IMR-90 (cell line): ENCODE measurements around the gene MBOAT2. TPM values are rescaled to one million over a fixed set of nuclear protein-coding genes. Genes with fewer than 3 reads are reported as not detected.

Source experiments
- ATAC-seq: fragments of 200-7000 bp; cut with Tn5 transposase; 2 replicates; pipeline ENCODE4 v1.9.1; 2020; ENCODE audit warnings: low read depth, mild to moderate bottlenecking, moderate library complexity
- BruUV-seq: library from RNA; stranded (reverse); fragments of 400-500 nt; replicated peaks from 2 replicates; lab custom pipeline; 2021; lab: Mats Ljungman, UMichigan
- CTCF ChIA-PET: fragments of 300-600 bp; formaldehyde crosslinking; extraction: SDS; loops from one replicate; lab custom pipeline; 2021; ENCODE audit warnings: antibody characterized with exemption; lab: Yijun Ruan, JAX
- POLR2A ChIA-PET: fragments of 300-600 bp; sonication (Branson Sonifier 250); formaldehyde crosslinking; loops from one replicate; lab custom pipeline; 2022; ENCODE audit warnings: antibody characterized with exemption; ENCODE audit not compliant: unreplicated experiment; lab: Charles Lee
- DNase-seq: peaks from one replicate; pipeline ENCODE4 v3.0.0; 2013
- H2AFZ ChIP-seq: replicated peaks from 2 replicates; pipeline ENCODE3; 2013; ENCODE audit warnings: low read length, mild to moderate bottlenecking; ENCODE audit not compliant: poor library complexity
- H2AK5ac ChIP-seq: 2 replicates; pipeline ENCODE4 v1.6.1; 2013; ENCODE audit warnings: low read depth, low read length, inconsistent platforms
- H2AK9ac ChIP-seq: replicated peaks from 2 replicates; pipeline ENCODE3; 2013; ENCODE audit warnings: mild to moderate bottlenecking, low read depth, low read length, moderate library complexity; ENCODE audit not compliant: poor library complexity
- H2BK120ac ChIP-seq: 2 replicates; pipeline ENCODE4 v1.6.1; 2013; ENCODE audit warnings: low read depth, low read length, inconsistent platforms
- H2BK15ac ChIP-seq: 3 replicates; pipeline ENCODE4 v1.6.1; 2013; ENCODE audit warnings: low read depth, low read length, inconsistent platforms
- H2BK20ac ChIP-seq: 2 replicates; pipeline ENCODE4 v1.6.1; 2013; ENCODE audit warnings: low read depth, mild to moderate bottlenecking, inconsistent platforms, low read length, moderate library complexity
- H2BK5ac ChIP-seq: 2 replicates; pipeline ENCODE4 v1.6.1; 2013; ENCODE audit warnings: mild to moderate bottlenecking, low read depth, low read length, inconsistent platforms; ENCODE audit not compliant: poor library complexity, severe bottlenecking
- H3K14ac ChIP-seq: replicated peaks from 2 replicates; pipeline ENCODE4 v1.6.1; 2013; ENCODE audit warnings: low read depth, low read length, inconsistent platforms
- H3K18ac ChIP-seq: 2 replicates; pipeline ENCODE4 v1.6.1; 2013; ENCODE audit warnings: low read depth, low read length, control low read depth
- H3K23ac ChIP-seq: 2 replicates; pipeline ENCODE4 v1.6.1; 2013; ENCODE audit warnings: low read depth, low read length, inconsistent platforms
- H3K27ac ChIP-seq: 2 replicates; pipeline ENCODE4 v1.5.1; 2013; ENCODE audit warnings: mild to moderate bottlenecking, control low read depth, low read length; ENCODE audit not compliant: insufficient read depth
- H3K27me3 ChIP-seq: 2 replicates; pipeline ENCODE4 v1.6.1; 2013; ENCODE audit warnings: low read length; ENCODE audit not compliant: control insufficient read depth, insufficient read depth
- H3K36me3 ChIP-seq: 2 replicates; pipeline ENCODE4 v1.6.1; 2013; ENCODE audit warnings: low read length, mixed read lengths; ENCODE audit not compliant: control insufficient read depth, insufficient read depth
- H3K4ac ChIP-seq: 2 replicates; pipeline ENCODE4 v1.6.1; 2013; ENCODE audit warnings: low read depth, low read length, inconsistent platforms
- H3K4me1 ChIP-seq: 2 replicates; pipeline ENCODE4 v1.6.1; 2013; ENCODE audit warnings: low read length, mixed read lengths; ENCODE audit not compliant: control insufficient read depth, insufficient read depth
- H3K4me2 ChIP-seq: 2 replicates; pipeline ENCODE4 v1.6.1; 2013; ENCODE audit warnings: low read depth, mild to moderate bottlenecking, control low read depth, low read length, moderate library complexity
- H3K4me3 ChIP-seq: 2 replicates; pipeline ENCODE4 v1.5.1; 2013; ENCODE audit warnings: low read depth, mild to moderate bottlenecking, control low read depth, low read length, moderate library complexity; ENCODE audit not compliant: insufficient read depth
- H3K56ac ChIP-seq: 2 replicates; pipeline ENCODE4 v1.6.1; 2013; ENCODE audit warnings: low read length, inconsistent platforms; ENCODE audit not compliant: insufficient read depth; ENCODE audit errors: extremely low read depth
- H3K79me1 ChIP-seq, 2 experiments: 2 replicates each; pipeline ENCODE4 v1.6.1; 2013; ENCODE audit warnings: low read length in 2 of 2, inconsistent platforms in 1 of 2, low read depth in 1 of 2
- H3K9ac ChIP-seq: 2 replicates; pipeline ENCODE4 v1.6.1; 2013; ENCODE audit warnings: low read depth, low read length, control low read depth
- H3K9me1 ChIP-seq: 2 replicates; pipeline ENCODE4 v1.6.1; 2013; ENCODE audit warnings: low read length, inconsistent platforms; ENCODE audit not compliant: insufficient read depth
- H3K9me3 ChIP-seq: 2 replicates; pipeline ENCODE4 v1.6.1; 2013; ENCODE audit warnings: low read length; ENCODE audit not compliant: control insufficient read depth, insufficient read depth
- H4K20me1 ChIP-seq: 2 replicates; pipeline ENCODE4 v1.6.1; 2013; ENCODE audit warnings: low read length, inconsistent platforms; ENCODE audit not compliant: insufficient read depth
- H4K5ac ChIP-seq: 2 replicates; pipeline ENCODE4 v1.6.1; 2013; ENCODE audit warnings: mild to moderate bottlenecking, low read depth, low read length, control low read depth
- H4K8ac ChIP-seq, 2 experiments: 2 replicates each; pipeline ENCODE4 v1.6.1; 2013; ENCODE audit warnings: low read depth in 2 of 2, low read length in 2 of 2, control low read depth in 1 of 2, inconsistent platforms in 1 of 2
- H4K91ac ChIP-seq: 2 replicates; pipeline ENCODE4 v1.6.1; 2013; ENCODE audit warnings: low read depth, low read length, inconsistent platforms; ENCODE audit not compliant: insufficient read depth
- BHLHE40 ChIP-seq: fragments of 150-350 bp; IDR thresholded peaks from 2 replicates; pipeline ENCODE4 v1.6.1; 2016; ENCODE audit warnings: mild to moderate bottlenecking, low read depth, low read length
- RAD21 ChIP-seq: IDR thresholded peaks from 2 replicates; pipeline ENCODE4 v1.6.1; 2012; ENCODE audit warnings: low read length, improper control_type of control experiment
- WGBS, 2 experiments: methylation state at CpG; one replicate each; pipeline versions ENCODE4 v1.1.5 to v1.1.7; 2013; ENCODE audit warnings: missing lambda C conversion rate in 2 of 2; ENCODE audit not compliant: insufficient read length in 1 of 2; ENCODE audit errors: extremely low coverage in 2 of 2; 5-methylcytosine and 5-hydroxymethylcytosine counted together
- dilution Hi-C: fragments of 300-500 bp; cut with HindIII; formaldehyde crosslinking; loops from one replicate; pipeline ENCODE4 v1.14.3; 2018; ENCODE audit warnings: low sequenced_read_pairs; ENCODE audit not compliant: unreplicated experiment
- in situ Hi-C: fragments of 300-500 bp; cut with MboI; formaldehyde crosslinking; loops from 3 replicates; pipeline ENCODE4 v1.14.3; 2019; ENCODE audit warnings: low sequenced_read_pairs, inconsistent platforms, mixed read lengths
- intact Hi-C: fragments of 100-400 bp; cut with micrococcal nuclease; formaldehyde crosslinking; loops from 2 replicates; pipeline ENCODE4 v1.10.0; 2022
- polyA plus RNA-seq, 3 experiments: library from polyadenylated mRNA; depleted of rRNA; stranded (reverse); fragments of >200 nt; gene quantifications; 2 replicates each; pipeline ENCODE4 v1.2.3, GENCODE V29; 2012; ENCODE audit warnings: low replicate concordance in 1 of 3
- total RNA-seq: library from RNA; depleted of rRNA; stranded (reverse); fragments of >200 nt; gene quantifications from 2 replicates; pipeline ENCODE4 v1.2.3, GENCODE V29; 2012

MBOAT2 gene
- total and polyA plus RNA-seq, 2 of the 4 experiments (the other 2 are of a cell fraction), result 33.9 to 102 TPM

DNA sequence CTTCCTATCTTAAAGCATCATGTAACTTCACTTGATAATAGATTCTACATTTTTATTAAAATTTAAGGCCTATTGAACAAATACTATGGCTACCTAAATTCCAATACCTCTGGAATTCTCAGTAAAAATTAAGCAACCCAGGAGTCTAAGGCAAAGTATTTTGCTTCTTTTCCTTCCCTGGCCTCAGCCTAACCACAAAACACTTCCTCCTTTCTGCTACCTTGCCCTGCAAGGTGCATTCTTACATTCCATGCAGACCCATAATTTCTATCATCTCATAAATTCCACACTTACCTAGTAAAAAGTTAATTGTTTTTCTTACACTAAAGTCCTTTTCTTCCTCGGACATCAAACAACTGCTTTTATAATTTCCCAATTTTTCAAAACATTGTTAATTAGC is 3.7 kb downstream of the MBOAT2 start:
- H4K5ac ChIP-seq, result no peak overlapping the region
- no peak overlapping the region for H2AK5ac ChIP-seq
- ChIA-PET POLR2A (no interaction called here), CTCF (no interaction called here)
- no peak overlapping the region for H3K23ac ChIP-seq
- H2BK5ac ChIP-seq, result no peak overlapping the region
- dilution Hi-C loops, result no loop called here
- H2BK20ac ChIP-seq, result no peak overlapping the region
- H2BK15ac ChIP-seq, result no peak overlapping the region
- peaks cover 8% of the 10 kb centered on the region for H3K9me1 ChIP-seq
- H4K8ac ChIP-seq, result no peak overlapping the region
- H3K4ac ChIP-seq, result no peak overlapping the region
- no TSS peak for BruUV-seq
- no peak overlapping the region for H2AK9ac ChIP-seq
- intact Hi-C loops, result loop anchor here (5.0 kb wide), 1 partner anchor 127 kb away; no protein-coding TSS in a partner anchor
- no peaks in the 10 kb centered on the region for H3K9me3 ChIP-seq
- no peak overlapping the region for H2BK120ac ChIP-seq
- ATAC-seq (no peak), DNase-seq (no peak)
- H3K4me1 ChIP-seq, result peaks cover 5% of the 10 kb centered on the region; the same call in 1 of the 2 replicates
- no peak overlapping the region for H3K4me3 ChIP-seq
- H3K4me2 ChIP-seq, result no peak overlapping the region
- H4K91ac ChIP-seq, result no peak overlapping the region
- H2AFZ ChIP-seq, result no peak overlapping the region
- no peak overlapping the region for H3K27ac ChIP-seq
- no peak overlapping the region for H3K56ac ChIP-seq
- no peaks in the 10 kb centered on the region for H3K27me3 ChIP-seq
- no peak overlapping the region for H3K9ac ChIP-seq
- no peak overlapping the region for H3K14ac ChIP-seq
- in situ Hi-C loops, result no loop called here
- TF ChIP-seq BHLHE40 (no peak), RAD21 (no peak)
- peaks cover 38 to 75% of the 10 kb centered on the region in 2 experiments for H3K79me1 ChIP-seq
- peaks cover 8% of the 10 kb centered on the region for H4K20me1 ChIP-seq
- WGBS, 2 experiments, result 100% methylated on average over 1 of the region's 1 CpG; no CpG with 5 or more reads in 1 of the 2 experiments
- no peaks in the 10 kb centered on the region for H3K36me3 ChIP-seq
- H3K18ac ChIP-seq, result no peak overlapping the region
